Inflammatory macrophage treated with lipopolysaccharide for 4 hours (primary cell): ENCODE measurements around the gene EPB41.

Source experiments
- DNase-seq: peaks from one replicate; pipeline ENCODE4 v3.0.0-alpha.2; 2020

The EPB41 gene

GRCh38 chr1:28891256-28891655, 23.1 kb upstream of the EPB41 start:
- no peak for DNase-seq

DNA sequence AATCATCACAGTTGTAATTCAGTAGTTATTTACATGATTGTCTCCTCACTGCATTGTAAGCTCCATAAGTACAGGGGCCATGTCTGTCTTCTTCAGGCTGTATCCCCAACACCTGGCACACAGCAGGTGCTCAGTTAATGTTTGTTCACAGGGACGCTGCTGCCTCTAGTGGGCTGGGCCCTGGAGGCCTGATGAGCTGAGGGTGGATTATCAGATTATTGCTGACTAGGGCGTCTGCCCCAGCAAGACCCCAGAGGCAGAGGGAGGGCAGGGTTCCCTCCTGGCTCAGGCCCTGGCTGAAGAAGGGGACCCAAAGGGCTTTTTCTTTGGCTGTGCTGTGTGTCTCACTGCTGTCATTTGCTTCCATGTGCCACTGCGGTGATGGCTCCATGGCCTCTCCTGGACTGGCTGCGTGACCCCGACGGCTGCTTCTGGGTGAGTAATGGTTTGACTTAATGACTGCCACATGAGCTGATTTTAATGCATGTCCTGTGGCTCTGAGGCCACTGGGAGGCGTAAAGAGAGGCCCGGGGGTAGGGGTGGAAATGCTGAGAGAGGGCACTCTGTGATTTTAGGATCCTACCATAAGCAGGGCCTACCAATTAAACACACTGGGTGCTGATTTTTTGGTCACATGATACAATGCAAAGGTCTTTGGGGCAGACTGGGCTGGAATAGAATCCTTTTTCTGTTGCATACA, 20.8 kb upstream of the EPB41 start:
- DNase-seq, result no peak

DNA sequence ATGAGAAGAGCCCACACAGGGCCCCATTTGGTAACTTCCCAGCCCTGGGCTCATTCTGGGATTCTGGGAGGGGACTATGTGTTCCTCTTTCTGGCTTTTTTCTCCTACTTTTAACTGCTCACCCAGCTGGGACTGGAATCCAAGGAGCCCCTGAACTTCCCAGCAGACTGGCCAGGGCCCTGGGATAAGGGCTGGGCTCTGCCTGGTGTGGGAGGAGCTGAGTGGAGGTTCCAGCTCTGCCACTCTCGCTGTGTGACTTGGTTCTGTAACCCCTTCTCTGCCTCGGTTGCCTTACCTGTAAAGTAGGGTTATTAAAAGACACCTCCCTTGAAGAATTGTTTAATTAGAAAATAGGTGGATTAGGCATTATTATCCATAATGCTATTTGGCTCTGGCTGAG, 19.6 kb upstream of the EPB41 start:
- DNase-seq, result no peak

DNA sequence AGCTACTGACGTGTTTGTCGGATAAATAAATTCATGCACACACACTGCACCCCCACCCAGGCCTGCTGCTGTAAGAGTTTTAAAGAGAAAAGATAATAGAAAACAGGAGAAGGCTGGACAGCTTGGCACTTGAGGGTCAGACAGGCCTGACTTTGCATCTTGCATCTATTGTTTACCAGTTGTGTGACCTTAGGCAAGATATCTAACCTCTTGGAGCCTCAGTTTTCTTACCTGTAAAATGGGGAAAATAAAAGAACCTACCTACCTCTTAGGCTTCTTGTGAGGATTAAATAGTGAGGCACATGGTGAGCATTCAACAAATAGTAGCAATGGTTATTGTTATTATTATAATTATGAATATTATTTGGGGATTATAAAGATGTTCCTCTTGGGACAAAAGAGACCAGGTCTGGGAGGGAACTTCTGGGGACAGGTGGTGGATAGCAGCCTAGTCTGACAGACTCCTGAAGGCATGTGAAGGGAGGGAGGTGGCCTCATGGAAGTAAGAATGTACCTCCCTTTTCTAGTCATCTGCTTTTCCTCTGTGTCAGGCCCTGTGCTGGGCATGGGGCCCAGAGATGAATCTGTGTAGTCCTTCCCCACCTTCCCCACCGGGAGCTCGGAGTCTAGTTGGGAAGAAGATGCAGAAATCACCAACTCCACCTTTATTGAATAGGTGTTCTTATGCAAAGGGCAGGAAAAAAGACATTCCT, 18.3 kb upstream of the EPB41 start:
- no peak for DNase-seq

DNA sequence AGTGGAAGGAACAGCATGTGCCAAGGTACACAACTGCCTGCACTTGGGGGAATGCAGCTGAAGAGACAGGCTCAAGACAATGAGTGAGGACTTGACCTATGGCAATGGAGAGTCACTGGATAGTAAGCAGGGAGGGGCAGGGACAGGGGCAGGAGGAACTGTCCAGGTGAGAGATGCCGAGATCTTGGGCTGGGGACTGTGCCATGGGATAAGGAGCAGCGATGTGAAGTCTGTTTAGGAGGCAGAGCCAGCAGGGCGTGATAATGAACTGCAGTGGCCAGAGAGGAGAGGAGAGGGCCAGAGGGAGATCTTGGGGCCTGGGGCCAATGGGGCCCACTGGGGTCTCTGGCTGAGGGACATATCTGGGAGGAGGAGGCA, 17.8 kb upstream of the EPB41 start:
- no peak for DNase-seq

DNA sequence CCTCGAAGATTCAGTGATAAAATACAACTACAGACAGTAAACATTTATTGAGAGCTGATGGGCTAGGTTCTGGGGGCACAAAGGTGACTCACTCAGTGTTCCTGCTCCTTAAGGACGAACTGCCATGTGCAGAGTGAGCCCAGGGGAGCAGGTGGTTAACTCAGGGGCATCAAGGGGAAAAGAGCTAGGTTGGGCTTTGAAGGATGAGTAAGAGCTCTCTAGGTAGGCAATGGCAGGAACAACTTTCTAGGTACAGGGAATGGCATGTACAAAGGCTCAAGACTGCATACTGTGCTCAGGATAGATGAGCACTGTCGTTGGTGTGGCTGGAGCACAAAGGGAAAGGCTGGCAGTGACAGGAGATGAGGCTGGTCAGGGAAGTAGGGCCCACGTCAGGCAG, 16.6 kb upstream of the EPB41 start:
- no peak for DNase-seq

GRCh38 chr1:28898405-28898881, 15.9 kb upstream of the EPB41 start:
- DNase-seq, result no peak

DNA sequence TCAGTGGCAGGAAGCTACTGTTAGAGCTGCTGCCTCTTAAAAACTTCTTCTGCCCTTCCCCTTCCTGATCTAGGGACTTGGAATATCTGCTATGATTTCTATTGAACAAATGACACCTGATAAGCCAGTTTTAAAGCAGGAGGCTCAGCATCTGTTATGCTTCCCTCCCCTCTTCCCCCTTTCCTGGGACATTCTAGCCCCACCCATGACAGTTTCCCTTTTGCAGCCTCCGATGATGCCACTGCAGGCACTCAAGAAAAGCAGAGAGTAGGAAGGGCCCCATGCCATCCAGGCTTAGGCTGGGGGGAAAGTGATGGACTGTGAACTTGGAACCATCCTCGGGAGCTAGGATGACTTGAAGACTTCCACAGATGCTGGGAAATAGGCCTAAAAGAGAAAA, 15.1 kb upstream of the EPB41 start:
- no peak for DNase-seq

DNA sequence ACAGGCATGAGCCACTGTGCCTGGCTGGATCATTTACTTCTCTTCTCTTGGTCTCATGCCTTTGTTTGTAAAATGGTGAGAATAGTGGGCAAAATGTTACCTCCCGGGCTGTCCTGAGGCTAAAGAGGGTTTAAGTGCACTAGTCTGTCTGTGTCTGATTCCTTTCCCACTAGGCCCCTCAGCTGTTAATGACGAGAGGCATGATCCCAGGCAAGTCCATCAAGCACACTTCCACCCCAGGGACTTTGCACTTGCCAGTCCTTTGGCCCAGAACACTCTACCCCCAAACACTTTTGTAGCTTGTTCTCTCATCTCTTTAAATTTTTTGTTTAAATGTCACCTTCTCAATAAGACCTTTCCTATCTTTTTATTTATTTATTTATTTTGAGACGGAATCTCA, 13.8 kb upstream of the EPB41 start:
- DNase-seq, result no peak

- DNase-seq, result no peak
These were observed 11.6 kb upstream of the EPB41 start for GRCh38 chr1:28902738-28903137.

- DNase-seq, result no peak
These were observed 8.3 kb upstream of the EPB41 start for GRCh38 chr1:28905921-28906666.

- no peak for DNase-seq
These were observed 5.2 kb upstream of the EPB41 start for GRCh38 chr1:28909198-28909597.

GRCh38 chr1:28910379-28911115, 3.8 kb upstream of the EPB41 start:
- DNase-seq, result no peak

GRCh38 chr1:28913786-28914227, 562 bp upstream of the EPB41 start:
- no peak for DNase-seq

GRCh38 chr1:28915031-28915895, 894 bp downstream of the EPB41 start:
- DNase-seq, result no peak

DNA sequence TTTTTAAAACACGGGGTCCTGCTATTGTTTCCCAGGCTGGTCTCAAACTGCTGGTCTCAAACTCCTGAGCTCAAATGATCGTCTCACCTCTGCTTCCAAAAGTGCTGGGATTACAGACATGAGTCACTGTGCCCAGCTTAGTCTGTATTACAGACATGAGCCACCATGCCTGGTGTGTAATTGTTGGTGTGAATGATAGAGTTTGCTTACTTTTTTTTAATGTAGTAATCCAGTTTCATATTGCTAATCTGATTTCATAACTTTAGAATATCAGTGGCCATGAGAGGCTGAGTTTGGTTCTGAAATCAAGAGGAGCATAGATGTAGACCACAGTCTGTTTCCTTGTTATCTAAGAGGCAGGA, 3.4 kb downstream of the EPB41 start:
- DNase-seq, result no peak

GRCh38 chr1:28921286-28921869, 7.0 kb downstream of the EPB41 start:
- DNase-seq, result no peak

- DNase-seq, result no peak
These were observed 11.1 kb downstream of the EPB41 start for GRCh38 chr1:28925350-28925891.

GRCh38 chr1:28926629-28927265, 12.4 kb downstream of the EPB41 start:
- peak; percentile 85 for DNase-seq

DNA sequence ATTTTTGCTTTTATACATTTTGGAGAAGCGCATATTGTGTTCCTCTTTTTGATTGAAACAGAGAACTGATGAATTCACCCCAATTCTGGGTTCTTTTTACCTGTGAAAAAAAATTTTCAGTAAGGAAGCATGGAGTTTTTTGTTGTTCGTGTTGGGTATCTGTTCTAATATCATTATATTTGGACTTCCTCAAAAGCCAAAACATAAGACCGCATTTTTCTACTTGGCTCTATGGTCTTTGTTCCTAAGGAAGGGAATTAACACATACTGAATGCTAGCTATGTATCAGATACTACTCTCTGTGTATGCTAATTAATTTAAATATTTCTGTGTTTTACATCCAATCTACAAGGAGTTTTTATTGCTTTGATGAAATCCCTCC, 12.9 kb downstream of the EPB41 start:
- DNase-seq, result peak; percentile 17
